HepG2 (cell line): ENCODE data around the gene RRAD. TPM values are rescaled to one million over a fixed set of nuclear protein-coding genes. Genes with fewer than 3 reads are reported as not detected.
A peak's percentile ranks its signal among the peaks of the same experiment; 100 is the strongest.

Experiments
- CBX2 ChIP-seq, 2 experiments: fragments of 200-600 bp in 1 of 2; sonication (generic); formaldehyde crosslinking in 1 of 2; IDR thresholded peaks; 2 replicates each; pipeline versions ENCODE4 v1.7.0 to v1.8.1; 2018 to 2022; ENCODE audit warnings: low read depth in 2 of 2, low read length in 1 of 2, mild to moderate bottlenecking in 1 of 2, missing genetic modification reagents in 1 of 2
- CHD4 ChIP-seq: fragments of 200-600 bp; sonication (generic); IDR thresholded peaks from 2 replicates; pipeline ENCODE4 v1.7.0; 2017; ENCODE audit warnings: mild to moderate bottlenecking, low read length, borderline replicate concordance
- NFYB ChIP-seq: sonication (generic); formaldehyde crosslinking; IDR thresholded peaks from 2 replicates; pipeline ENCODE4 v1.4.0; 2020; ENCODE audit warnings: missing genetic modification reagents
- PHF20 ChIP-seq: sonication (generic); formaldehyde crosslinking; IDR thresholded peaks from 2 replicates; pipeline ENCODE4 v1.5.0; 2020; ENCODE audit warnings: mild to moderate bottlenecking, missing genetic modification reagents
- ZFP1 ChIP-seq: IDR thresholded peaks from 2 replicates; pipeline ENCODE4 v1.6.1; 2016
- ZFP62 ChIP-seq: sonication (generic); formaldehyde crosslinking; IDR thresholded peaks from 2 replicates; pipeline ENCODE4 v1.4.0; 2020; ENCODE audit warnings: missing genetic modification reagents
- ZNF230 ChIP-seq: sonication (generic); formaldehyde crosslinking; IDR thresholded peaks from 2 replicates; pipeline ENCODE4 v1.4.0; 2020; ENCODE audit warnings: mild to moderate bottlenecking, missing genetic modification reagents
- ZNF367 ChIP-seq: sonication (generic); formaldehyde crosslinking; IDR thresholded peaks from 2 replicates; pipeline ENCODE4 v1.4.0; 2020; ENCODE audit warnings: missing genetic modification reagents, borderline replicate concordance
- ZNF496 ChIP-seq: sonication (generic); formaldehyde crosslinking; IDR thresholded peaks from 2 replicates; pipeline ENCODE4 v1.8.1; 2023; ENCODE audit warnings: mild to moderate bottlenecking, moderate library complexity, missing genetic modification reagents; ENCODE audit not compliant: insufficient replicate concordance
- ZNF607 ChIP-seq: sonication (generic); formaldehyde crosslinking; IDR thresholded peaks from 2 replicates; pipeline ENCODE4 v1.5.1; 2020; ENCODE audit warnings: missing genetic modification reagents, mild to moderate bottlenecking, borderline replicate concordance
- ZNF652 ChIP-seq: IDR thresholded peaks from 2 replicates; pipeline ENCODE4 v1.6.1; 2016; ENCODE audit warnings: low read depth, borderline replicate concordance
- ZNF878 ChIP-seq: sonication (generic); formaldehyde crosslinking; IDR thresholded peaks from 2 replicates; pipeline ENCODE4 v1.8.1; 2023; ENCODE audit warnings: mild to moderate bottlenecking, missing genetic modification reagents, moderate library complexity
- polyA plus RNA-seq, 8 experiments: library from polyadenylated mRNA; depleted of rRNA in 3 of 8; stranded (reverse) in 7 of 8; unstranded in 1 of 8; fragments of >200 nt; fragmentation: Illumina TruSeq in 4 of 8; extraction: Trizol in 4 of 8; gene quantifications; 2 replicates each; pipeline versions ENCODE4 v1.2.1 to v1.2.3, GENCODE V29; 2011 to 2016; ENCODE audit warnings: low read depth in 4 of 8, missing spikeins in 1 of 8, mixed read lengths in 1 of 8; ENCODE audit not compliant: insufficient read depth in 1 of 8
- total RNA-seq, 5 experiments: library from RNA; depleted of rRNA; stranded (reverse); fragments of >200 nt; fragmentation: Illumina TruSeq; extraction: Trizol; gene quantifications; 2 replicates each; pipeline ENCODE4 v1.2.3, GENCODE V29; 2016; ENCODE audit warnings: low read depth in 1 of 5
- TF ChIP-seq, protein P1 (sequence below): sonication (generic); formaldehyde crosslinking; IDR thresholded peaks from 2 replicates; pipeline ENCODE4 v1.5.1; 2020; ENCODE audit warnings: mild to moderate bottlenecking, missing genetic modification reagents, moderate library complexity
- TF ChIP-seq, protein P2 (sequence below): sonication (generic); formaldehyde crosslinking; IDR thresholded peaks from 2 replicates; pipeline ENCODE4 v1.5.0; 2020; ENCODE audit warnings: missing genetic modification reagents, mild to moderate bottlenecking, borderline replicate concordance
- TF ChIP-seq, protein P3 (sequence below): sonication (generic); formaldehyde crosslinking; IDR thresholded peaks from 2 replicates; pipeline ENCODE4 v1.5.0; 2020; ENCODE audit warnings: mild to moderate bottlenecking, missing genetic modification reagents, borderline replicate concordance
- TF ChIP-seq, protein P4 (sequence below): sonication (generic); formaldehyde crosslinking; IDR thresholded peaks from 2 replicates; pipeline ENCODE4 v1.5.1; 2020; ENCODE audit warnings: mild to moderate bottlenecking, moderate library complexity, missing genetic modification reagents

RRAD gene
- total and polyA plus RNA-seq, 2 of the 13 experiments (the other 11 are each of a cell fraction or from before 2014, with no cell fraction given), result 0.80 to 1.1 TPM

DNA sequence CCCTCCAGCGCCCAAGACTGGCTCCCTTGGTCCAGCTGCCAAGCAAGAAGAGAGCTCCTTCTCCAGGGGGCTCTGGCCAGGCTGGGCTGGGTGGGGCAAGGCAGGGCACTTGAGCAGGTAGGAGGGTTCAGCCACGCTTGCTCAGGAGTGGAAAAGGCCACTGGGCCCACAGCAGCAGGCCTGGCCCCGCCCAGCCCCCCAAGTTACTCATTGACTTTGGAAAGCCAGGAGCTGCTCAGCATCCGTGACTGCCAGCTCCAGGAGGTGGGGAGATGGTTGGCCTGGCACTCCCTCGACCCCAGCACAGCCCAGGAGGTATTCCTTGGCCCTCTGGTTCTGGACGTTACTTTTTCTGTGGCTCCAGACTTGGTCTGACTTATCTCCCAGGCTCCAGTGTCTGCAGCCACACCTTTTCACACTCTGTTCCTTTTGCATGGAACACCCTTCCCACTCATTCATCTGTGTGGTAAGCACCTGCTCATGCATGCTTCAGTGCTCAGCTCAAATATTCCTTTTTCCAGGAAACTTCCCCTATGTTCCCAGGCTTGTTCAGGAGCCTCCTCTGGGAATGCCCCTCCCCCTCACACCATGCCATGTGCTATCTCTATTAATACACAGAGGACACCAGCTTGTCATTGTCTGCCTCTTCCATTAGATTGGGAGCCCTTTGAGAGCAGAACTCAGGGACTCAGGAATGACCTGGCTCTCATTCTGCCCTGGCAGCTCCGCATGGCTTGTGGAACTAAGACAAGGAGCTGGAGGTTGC lies 6.3 kb downstream of the RRAD start, which contains the start of gene CDH16 (continued):
- TF ChIP-seq, protein P1, sequence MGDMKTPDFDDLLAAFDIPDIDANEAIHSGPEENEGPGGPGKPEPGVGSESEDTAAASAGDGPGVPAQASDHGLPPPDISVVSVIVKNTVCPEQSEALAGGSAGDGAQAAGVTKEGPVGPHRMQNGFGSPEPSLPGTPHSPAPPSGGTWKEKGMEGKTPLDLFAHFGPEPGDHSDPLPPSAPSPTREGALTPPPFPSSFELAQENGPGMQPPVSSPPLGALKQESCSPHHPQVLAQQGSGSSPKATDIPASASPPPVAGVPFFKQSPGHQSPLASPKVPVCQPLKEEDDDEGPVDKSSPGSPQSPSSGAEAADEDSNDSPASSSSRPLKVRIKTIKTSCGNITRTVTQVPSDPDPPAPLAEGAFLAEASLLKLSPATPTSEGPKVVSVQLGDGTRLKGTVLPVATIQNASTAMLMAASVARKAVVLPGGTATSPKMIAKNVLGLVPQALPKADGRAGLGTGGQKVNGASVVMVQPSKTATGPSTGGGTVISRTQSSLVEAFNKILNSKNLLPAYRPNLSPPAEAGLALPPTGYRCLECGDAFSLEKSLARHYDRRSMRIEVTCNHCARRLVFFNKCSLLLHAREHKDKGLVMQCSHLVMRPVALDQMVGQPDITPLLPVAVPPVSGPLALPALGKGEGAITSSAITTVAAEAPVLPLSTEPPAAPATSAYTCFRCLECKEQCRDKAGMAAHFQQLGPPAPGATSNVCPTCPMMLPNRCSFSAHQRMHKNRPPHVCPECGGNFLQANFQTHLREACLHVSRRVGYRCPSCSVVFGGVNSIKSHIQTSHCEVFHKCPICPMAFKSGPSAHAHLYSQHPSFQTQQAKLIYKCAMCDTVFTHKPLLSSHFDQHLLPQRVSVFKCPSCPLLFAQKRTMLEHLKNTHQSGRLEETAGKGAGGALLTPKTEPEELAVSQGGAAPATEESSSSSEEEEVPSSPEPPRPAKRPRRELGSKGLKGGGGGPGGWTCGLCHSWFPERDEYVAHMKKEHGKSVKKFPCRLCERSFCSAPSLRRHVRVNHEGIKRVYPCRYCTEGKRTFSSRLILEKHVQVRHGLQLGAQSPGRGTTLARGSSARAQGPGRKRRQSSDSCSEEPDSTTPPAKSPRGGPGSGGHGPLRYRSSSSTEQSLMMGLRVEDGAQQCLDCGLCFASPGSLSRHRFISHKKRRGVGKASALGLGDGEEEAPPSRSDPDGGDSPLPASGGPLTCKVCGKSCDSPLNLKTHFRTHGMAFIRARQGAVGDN (CRISPR knock-in tag), result peak; percentile 43
- TF ChIP-seq ZNF496 (CRISPR knock-in tag) (no peak), ZNF367 (CRISPR knock-in tag) (no peak), CBX2 (IDR thresholded peaks at IDR 0.05; ENCODE audit: low read depth, low read length) (no peak), CBX2 (CRISPR knock-in tag; IDR thresholded peaks at IDR 0.05; ENCODE audit: low read depth) (no peak), ZNF878 (CRISPR knock-in tag) (no peak), ZNF607 (CRISPR knock-in tag) (no peak), ZNF652 (CRISPR knock-in tag) (no peak), CHD4 (no peak), ZNF230 (CRISPR knock-in tag) (no peak), ZFP62 (CRISPR knock-in tag) (no peak), ZFP1 (CRISPR knock-in tag) (no peak), NFYB (CRISPR knock-in tag) (no peak), PHF20 (CRISPR knock-in tag) (0 out of 2 replicates have a peak, but pooled peaks have one; percentile 33)
- TF ChIP-seq, protein P2, sequence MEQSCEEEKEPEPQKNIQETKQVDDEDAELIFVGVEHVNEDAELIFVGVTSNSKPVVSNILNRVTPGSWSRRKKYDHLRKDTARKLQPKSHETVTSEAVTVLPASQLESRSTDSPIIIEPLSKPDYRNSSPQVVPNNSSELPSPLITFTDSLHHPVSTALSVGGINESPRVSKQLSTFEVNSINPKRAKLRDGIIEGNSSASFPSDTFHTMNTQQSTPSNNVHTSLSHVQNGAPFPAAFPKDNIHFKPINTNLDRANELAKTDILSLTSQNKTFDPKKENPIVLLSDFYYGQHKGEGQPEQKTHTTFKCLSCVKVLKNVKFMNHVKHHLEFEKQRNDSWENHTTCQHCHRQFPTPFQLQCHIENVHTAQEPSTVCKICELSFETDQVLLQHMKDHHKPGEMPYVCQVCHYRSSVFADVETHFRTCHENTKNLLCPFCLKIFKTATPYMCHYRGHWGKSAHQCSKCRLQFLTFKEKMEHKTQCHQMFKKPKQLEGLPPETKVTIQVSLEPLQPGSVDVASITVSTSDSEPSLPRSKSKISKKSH (CRISPR knock-in tag), result no peak
- TF ChIP-seq, protein P3, sequence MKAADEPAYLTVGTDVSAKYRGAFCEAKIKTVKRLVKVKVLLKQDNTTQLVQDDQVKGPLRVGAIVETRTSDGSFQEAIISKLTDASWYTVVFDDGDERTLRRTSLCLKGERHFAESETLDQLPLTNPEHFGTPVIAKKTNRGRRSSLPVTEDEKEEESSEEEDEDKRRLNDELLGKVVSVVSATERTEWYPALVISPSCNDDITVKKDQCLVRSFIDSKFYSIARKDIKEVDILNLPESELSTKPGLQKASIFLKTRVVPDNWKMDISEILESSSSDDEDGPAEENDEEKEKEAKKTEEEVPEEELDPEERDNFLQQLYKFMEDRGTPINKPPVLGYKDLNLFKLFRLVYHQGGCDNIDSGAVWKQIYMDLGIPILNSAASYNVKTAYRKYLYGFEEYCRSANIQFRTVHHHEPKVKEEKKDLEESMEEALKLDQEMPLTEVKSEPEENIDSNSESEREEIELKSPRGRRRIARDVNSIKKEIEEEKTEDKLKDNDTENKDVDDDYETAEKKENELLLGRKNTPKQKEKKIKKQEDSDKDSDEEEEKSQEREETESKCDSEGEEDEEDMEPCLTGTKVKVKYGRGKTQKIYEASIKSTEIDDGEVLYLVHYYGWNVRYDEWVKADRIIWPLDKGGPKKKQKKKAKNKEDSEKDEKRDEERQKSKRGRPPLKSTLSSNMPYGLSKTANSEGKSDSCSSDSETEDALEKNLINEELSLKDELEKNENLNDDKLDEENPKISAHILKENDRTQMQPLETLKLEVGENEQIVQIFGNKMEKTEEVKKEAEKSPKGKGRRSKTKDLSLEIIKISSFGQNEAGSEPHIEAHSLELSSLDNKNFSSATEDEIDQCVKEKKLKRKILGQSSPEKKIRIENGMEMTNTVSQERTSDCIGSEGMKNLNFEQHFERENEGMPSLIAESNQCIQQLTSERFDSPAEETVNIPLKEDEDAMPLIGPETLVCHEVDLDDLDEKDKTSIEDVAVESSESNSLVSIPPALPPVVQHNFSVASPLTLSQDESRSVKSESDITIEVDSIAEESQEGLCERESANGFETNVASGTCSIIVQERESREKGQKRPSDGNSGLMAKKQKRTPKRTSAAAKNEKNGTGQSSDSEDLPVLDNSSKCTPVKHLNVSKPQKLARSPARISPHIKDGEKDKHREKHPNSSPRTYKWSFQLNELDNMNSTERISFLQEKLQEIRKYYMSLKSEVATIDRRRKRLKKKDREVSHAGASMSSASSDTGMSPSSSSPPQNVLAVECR (CRISPR knock-in tag), result peak; percentile 40; the same call in 1 of the 2 replicates
- TF ChIP-seq, protein P4, sequence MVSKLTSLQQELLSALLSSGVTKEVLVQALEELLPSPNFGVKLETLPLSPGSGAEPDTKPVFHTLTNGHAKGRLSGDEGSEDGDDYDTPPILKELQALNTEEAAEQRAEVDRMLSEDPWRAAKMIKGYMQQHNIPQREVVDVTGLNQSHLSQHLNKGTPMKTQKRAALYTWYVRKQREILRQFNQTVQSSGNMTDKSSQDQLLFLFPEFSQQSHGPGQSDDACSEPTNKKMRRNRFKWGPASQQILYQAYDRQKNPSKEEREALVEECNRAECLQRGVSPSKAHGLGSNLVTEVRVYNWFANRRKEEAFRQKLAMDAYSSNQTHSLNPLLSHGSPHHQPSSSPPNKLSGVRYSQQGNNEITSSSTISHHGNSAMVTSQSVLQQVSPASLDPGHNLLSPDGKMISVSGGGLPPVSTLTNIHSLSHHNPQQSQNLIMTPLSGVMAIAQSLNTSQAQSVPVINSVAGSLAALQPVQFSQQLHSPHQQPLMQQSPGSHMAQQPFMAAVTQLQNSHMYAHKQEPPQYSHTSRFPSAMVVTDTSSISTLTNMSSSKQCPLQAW (CRISPR knock-in tag), result 0 out of 2 replicates have a peak, but pooled peaks have one; percentile 18
